ENCODE measurements around the gene HYCC1.

Gene HYCC1

DNA sequence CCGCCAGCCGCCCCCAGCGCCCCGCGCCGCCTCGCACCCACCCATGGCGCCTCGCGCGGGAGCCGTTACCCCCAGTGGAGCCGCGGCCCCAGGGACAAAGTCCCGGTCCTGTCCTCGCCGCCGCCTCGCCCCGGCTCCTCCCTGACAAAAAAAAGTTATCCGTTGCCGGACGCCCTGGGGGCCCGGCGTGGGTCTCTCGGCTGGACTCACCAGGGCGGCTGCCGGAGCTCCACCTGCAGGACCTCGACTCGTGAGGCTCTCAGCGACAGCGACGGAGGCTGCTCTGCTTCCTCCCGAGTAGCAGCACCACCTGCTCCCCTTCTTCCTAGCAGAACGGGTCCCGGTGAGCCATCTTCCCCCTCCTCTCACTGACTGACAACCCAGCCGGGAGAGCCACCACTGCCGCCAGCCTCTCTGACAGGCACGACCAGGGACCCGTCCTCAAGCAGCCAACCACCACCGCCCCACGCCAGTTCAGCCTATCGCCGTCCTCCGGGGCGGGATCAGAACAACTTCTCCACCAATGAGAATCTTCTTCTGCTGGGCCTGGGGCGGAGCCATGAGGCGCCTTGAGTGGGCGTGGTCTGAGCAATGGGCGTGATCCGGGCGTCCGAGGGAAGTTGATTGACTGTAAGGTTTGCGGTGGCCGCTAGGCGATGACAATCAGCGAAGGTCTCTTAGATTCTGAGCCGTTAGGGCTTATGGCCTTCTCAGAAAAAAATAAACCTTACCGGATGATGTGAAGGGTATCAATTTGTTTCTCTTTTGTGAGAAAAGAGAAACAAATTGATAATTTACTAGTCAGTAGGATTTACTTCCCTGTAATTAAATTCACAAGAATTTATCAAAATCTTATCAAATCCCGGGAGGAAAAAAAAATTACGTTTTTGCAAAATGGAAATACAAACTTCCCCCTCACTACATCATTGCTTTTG lies at the start of gene HYCC1 (continued):
- TF ChIP-seq SP7 (tag by site-specific recombination; IDR thresholded peaks at IDR 0.05): peak; percentile 63
- TF ChIP-seq ZNF658 (tag by site-specific recombination; IDR thresholded peaks at IDR 0.05): no peak
- TF ChIP-seq ZNF623 (tag by site-specific recombination; IDR thresholded peaks at IDR 0.05): no peak
- TF ChIP-seq, protein P1, sequence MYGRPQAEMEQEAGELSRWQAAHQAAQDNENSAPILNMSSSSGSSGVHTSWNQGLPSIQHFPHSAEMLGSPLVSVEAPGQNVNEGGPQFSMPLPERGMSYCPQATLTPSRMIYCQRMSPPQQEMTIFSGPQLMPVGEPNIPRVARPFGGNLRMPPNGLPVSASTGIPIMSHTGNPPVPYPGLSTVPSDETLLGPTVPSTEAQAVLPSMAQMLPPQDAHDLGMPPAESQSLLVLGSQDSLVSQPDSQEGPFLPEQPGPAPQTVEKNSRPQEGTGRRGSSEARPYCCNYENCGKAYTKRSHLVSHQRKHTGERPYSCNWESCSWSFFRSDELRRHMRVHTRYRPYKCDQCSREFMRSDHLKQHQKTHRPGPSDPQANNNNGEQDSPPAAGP (tag by site-specific recombination; IDR thresholded peaks at IDR 0.05): peak; percentile 46; the same call in 1 of the 2 replicates
- 0 out of 2 replicates have a peak, but pooled peaks have one; percentile 12 for TF ChIP-seq SCRT2 (tag by site-specific recombination; IDR thresholded peaks at IDR 0.05)
- peak; percentile 61; the same call in 1 of the 2 replicates for TF ChIP-seq ZSCAN30 (tag by site-specific recombination; IDR thresholded peaks at IDR 0.05)
- TF ChIP-seq, protein P2, sequence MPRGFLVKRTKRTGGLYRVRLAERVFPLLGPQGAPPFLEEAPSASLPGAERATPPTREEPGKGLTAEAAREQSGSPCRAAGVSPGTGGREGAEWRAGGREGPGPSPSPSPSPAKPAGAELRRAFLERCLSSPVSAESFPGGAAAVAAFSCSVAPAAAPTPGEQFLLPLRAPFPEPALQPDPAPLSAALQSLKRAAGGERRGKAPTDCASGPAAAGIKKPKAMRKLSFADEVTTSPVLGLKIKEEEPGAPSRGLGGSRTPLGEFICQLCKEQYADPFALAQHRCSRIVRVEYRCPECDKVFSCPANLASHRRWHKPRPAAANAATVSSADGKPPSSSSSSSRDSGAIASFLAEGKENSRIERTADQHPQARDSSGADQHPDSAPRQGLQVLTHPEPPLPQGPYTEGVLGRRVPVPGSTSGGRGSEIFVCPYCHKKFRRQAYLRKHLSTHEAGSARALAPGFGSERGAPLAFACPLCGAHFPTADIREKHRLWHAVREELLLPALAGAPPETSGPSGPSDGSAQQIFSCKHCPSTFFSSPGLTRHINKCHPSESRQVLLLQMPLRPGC (tag by site-specific recombination; IDR thresholded peaks at IDR 0.05): no peak
- TF ChIP-seq, protein P3, sequence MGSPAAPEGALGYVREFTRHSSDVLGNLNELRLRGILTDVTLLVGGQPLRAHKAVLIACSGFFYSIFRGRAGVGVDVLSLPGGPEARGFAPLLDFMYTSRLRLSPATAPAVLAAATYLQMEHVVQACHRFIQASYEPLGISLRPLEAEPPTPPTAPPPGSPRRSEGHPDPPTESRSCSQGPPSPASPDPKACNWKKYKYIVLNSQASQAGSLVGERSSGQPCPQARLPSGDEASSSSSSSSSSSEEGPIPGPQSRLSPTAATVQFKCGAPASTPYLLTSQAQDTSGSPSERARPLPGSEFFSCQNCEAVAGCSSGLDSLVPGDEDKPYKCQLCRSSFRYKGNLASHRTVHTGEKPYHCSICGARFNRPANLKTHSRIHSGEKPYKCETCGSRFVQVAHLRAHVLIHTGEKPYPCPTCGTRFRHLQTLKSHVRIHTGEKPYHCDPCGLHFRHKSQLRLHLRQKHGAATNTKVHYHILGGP (tag by site-specific recombination; IDR thresholded peaks at IDR 0.05): no peak
- peak; percentile 67 for TF ChIP-seq ZBTB8A (tag by site-specific recombination; IDR thresholded peaks at IDR 0.05)
- 0 out of 2 replicates have a peak, but pooled peaks have one; percentile 6 for TF ChIP-seq ZNF426 (tag by site-specific recombination; IDR thresholded peaks at IDR 0.05)
- TF ChIP-seq, protein P4, sequence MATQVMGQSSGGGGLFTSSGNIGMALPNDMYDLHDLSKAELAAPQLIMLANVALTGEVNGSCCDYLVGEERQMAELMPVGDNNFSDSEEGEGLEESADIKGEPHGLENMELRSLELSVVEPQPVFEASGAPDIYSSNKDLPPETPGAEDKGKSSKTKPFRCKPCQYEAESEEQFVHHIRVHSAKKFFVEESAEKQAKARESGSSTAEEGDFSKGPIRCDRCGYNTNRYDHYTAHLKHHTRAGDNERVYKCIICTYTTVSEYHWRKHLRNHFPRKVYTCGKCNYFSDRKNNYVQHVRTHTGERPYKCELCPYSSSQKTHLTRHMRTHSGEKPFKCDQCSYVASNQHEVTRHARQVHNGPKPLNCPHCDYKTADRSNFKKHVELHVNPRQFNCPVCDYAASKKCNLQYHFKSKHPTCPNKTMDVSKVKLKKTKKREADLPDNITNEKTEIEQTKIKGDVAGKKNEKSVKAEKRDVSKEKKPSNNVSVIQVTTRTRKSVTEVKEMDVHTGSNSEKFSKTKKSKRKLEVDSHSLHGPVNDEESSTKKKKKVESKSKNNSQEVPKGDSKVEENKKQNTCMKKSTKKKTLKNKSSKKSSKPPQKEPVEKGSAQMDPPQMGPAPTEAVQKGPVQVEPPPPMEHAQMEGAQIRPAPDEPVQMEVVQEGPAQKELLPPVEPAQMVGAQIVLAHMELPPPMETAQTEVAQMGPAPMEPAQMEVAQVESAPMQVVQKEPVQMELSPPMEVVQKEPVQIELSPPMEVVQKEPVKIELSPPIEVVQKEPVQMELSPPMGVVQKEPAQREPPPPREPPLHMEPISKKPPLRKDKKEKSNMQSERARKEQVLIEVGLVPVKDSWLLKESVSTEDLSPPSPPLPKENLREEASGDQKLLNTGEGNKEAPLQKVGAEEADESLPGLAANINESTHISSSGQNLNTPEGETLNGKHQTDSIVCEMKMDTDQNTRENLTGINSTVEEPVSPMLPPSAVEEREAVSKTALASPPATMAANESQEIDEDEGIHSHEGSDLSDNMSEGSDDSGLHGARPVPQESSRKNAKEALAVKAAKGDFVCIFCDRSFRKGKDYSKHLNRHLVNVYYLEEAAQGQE (tag by site-specific recombination; IDR thresholded peaks at IDR 0.05): 0 out of 2 replicates have a peak, but pooled peaks have one; percentile 20
- no peak for TF ChIP-seq ZFP69B (tag by site-specific recombination; IDR thresholded peaks at IDR 0.05)
- TF ChIP-seq ZNF214 (tag by site-specific recombination; IDR thresholded peaks at IDR 0.05; ENCODE audit: borderline replicate concordance): no peak
- 0 out of 2 replicates have a peak, but pooled peaks have one; percentile 17 for TF ChIP-seq ZBTB7A (tag by site-specific recombination; IDR thresholded peaks at IDR 0.05; ENCODE audit: low read depth)
- TF ChIP-seq SP3 (tag by site-specific recombination; IDR thresholded peaks at IDR 0.05): peak; percentile 93
- no peak for TF ChIP-seq SETDB1 (IDR thresholded peaks at IDR 0.05; ENCODE audit: insufficient read length, low read length)
- TF ChIP-seq ZIC2 (tag by site-specific recombination; IDR thresholded peaks at IDR 0.05): peak; percentile 2

DNA sequence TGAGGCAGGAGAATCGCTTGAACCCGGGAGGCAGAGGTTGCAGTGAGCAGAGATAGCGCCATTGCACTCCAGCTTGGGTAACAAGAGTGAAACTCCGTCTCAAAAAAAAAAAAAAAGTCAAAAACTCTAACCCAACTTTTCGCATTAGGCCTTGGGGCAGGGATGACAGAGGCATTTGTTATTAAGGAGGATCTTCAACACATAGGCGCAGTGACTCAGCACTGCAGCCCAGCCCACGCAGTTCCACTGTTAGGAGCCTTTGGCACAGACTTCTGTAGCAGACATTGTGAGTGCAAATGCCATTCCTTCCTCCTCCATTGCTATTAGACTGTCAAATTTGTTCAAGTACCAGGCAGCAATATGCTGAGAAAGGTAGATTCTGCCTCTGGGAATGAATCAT lies 48.5 kb upstream of the HYCC1 start:
- H3K27ac ChIP-seq (ENCODE audit: extremely low read depth, low read depth, low read length): no peak overlapping the region
- ChIA-PET CTCF (interaction anchor here (0.7 kb wide), 1 partner anchor 503 kb away, joined by 3 read pairs; no protein-coding TSS in a partner anchor), POLR2A (no interaction called here)
- H3K9me3 ChIP-seq (ENCODE audit: control insufficient read depth, insufficient read depth, low read depth, low read length): no peaks in the 10 kb centered on the region
- H3K4me1 ChIP-seq (ENCODE audit: control insufficient read depth, insufficient read depth, low read length): no peaks in the 10 kb centered on the region; the same call in 1 of the 2 replicates
- H3K4me3 ChIP-seq (ENCODE audit: low read depth, low read length): no peak overlapping the region
- no peaks in the 10 kb centered on the region for H3K36me3 ChIP-seq (ENCODE audit: control insufficient read depth in 2 of 2, insufficient read depth in 1 of 2, low read length in 2 of 2)
- no peak for TF ChIP-seq GLIS1 (tag by site-specific recombination; IDR thresholded peaks at IDR 0.05)
- TF ChIP-seq, protein P5, sequence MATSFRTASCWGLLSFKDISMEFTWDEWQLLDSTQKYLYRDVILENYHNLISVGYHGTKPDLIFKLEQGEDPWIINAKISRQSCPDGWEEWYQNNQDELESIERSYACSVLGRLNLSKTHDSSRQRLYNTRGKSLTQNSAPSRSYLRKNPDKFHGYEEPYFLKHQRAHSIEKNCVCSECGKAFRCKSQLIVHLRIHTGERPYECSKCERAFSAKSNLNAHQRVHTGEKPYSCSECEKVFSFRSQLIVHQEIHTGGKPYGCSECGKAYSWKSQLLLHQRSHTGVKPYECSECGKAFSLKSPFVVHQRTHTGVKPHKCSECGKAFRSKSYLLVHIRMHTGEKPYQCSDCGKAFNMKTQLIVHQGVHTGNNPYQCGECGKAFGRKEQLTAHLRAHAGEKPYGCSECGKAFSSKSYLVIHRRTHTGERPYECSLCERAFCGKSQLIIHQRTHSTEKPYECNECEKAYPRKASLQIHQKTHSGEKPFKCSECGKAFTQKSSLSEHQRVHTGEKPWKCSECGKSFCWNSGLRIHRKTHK (tag by site-specific recombination; IDR thresholded peaks at IDR 0.05): no peak
- no peak for TF ChIP-seq ZFP3 (tag by site-specific recombination; IDR thresholded peaks at IDR 0.05; ENCODE audit: low read depth)
- no peak for TF ChIP-seq YY2 (tag by site-specific recombination; IDR thresholded peaks at IDR 0.05)
- TF ChIP-seq ZNF184 (tag by site-specific recombination; IDR thresholded peaks at IDR 0.05): no peak
- TF ChIP-seq ZNF239 (tag by site-specific recombination; IDR thresholded peaks at IDR 0.05): no peak
- TF ChIP-seq, protein P6, sequence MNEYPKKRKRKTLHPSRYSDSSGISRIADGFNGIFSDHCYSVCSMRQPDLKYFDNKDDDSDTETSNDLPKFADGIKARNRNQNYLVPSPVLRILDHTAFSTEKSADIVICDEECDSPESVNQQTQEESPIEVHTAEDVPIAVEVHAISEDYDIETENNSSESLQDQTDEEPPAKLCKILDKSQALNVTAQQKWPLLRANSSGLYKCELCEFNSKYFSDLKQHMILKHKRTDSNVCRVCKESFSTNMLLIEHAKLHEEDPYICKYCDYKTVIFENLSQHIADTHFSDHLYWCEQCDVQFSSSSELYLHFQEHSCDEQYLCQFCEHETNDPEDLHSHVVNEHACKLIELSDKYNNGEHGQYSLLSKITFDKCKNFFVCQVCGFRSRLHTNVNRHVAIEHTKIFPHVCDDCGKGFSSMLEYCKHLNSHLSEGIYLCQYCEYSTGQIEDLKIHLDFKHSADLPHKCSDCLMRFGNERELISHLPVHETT (tag by site-specific recombination; IDR thresholded peaks at IDR 0.05): no peak
- TF ChIP-seq ZNF433 (tag by site-specific recombination; IDR thresholded peaks at IDR 0.05; ENCODE audit: low read depth): no peak
- no peak for TF ChIP-seq EGR2 (tag by site-specific recombination; IDR thresholded peaks at IDR 0.05; ENCODE audit: low read depth)

All from HEK293 (cell line).